Uterus (tissue), 2 donors: Measurements from ENCODE around the gene IQUB.

Experiments used
- POLR2A ChIP-seq, 2 donors: fragments of 450-650 bp; IDR thresholded peaks; one replicate each; pipeline ENCODE4 v1.6.1; 2016; ENCODE audit warnings: antibody characterized with exemption in 2 of 2, mild to moderate bottlenecking in 1 of 2, moderate library complexity in 1 of 2
- TF ChIP-seq, protein P1 (sequence below), 4 experiments: fragments of 200-600 bp in 2 of 4; fragments of 450-650 bp in 2 of 4; sonication (generic) in 2 of 4; IDR thresholded peaks; one replicate each; pipeline ENCODE4 v1.5.1; 2016 to 2019; ENCODE audit warnings: antibody characterized with exemption in 4 of 4, mild to moderate bottlenecking in 2 of 4, moderate library complexity in 1 of 4

DNA sequence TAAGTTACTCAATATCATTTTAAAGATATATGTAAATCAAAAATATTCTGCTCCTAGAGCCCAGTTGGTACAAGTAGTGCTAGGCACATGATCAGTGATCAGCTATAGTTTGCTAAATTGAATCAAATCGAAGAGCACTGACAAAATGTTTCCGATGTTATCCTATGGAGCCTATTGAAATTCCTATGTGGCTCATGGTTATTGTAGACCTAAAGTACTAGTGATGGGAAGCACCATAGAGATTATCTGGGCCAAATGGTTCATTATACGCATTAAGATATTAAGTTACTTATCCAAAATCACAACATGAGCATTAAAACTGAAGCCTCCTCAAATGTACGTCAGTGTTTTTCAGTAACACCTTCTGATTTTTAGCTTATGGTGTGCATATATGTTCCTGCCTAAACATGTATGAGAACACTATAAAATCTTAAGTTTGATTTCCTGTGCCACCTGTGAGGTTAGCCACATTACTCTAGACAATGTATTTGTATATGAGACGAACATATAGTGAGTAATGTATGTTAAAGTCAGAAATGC, 103.2 kb downstream of the IQUB start:
- TF ChIP-seq, protein P1, sequence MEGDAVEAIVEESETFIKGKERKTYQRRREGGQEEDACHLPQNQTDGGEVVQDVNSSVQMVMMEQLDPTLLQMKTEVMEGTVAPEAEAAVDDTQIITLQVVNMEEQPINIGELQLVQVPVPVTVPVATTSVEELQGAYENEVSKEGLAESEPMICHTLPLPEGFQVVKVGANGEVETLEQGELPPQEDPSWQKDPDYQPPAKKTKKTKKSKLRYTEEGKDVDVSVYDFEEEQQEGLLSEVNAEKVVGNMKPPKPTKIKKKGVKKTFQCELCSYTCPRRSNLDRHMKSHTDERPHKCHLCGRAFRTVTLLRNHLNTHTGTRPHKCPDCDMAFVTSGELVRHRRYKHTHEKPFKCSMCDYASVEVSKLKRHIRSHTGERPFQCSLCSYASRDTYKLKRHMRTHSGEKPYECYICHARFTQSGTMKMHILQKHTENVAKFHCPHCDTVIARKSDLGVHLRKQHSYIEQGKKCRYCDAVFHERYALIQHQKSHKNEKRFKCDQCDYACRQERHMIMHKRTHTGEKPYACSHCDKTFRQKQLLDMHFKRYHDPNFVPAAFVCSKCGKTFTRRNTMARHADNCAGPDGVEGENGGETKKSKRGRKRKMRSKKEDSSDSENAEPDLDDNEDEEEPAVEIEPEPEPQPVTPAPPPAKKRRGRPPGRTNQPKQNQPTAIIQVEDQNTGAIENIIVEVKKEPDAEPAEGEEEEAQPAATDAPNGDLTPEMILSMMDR (IDR thresholded peaks at IDR 0.05) = no peak
- no peak for TF ChIP-seq POLR2A (IDR thresholded peaks at IDR 0.05)
